Upper lobe of left lung (tissue), 6 donors: Measurements from ENCODE around the gene TRIM22. TPM values are rescaled to one million over a fixed set of nuclear protein-coding genes. Genes with fewer than 3 reads are reported as not detected.

Experiments used
- ATAC-seq, 2 donors: fragments of 200-7000 bp; cut with Tn5 transposase; one replicate each; pipeline ENCODE4 v1.9.1; 2022; ENCODE audit warnings: mild to moderate bottlenecking in 2 of 2, moderate library complexity in 2 of 2; ENCODE audit not compliant: low FRiP score in 2 of 2
- DNase-seq, 2 donors: peaks; one replicate each; pipeline ENCODE4 v3.0.0-alpha.2; 2019 to 2020
- H3K27ac ChIP-seq, 4 donors: fragments of 200-600 bp; sonication (generic); one replicate each; pipeline ENCODE4 v1.5.1; 2016 to 2019
- H3K27me3 ChIP-seq, 4 donors: fragments of 200-600 bp; sonication (generic); one replicate each; pipeline ENCODE4 v1.5.1; 2017 to 2019
- H3K36me3 ChIP-seq, 4 donors: fragments of 200-600 bp; sonication (generic); one replicate each; pipeline ENCODE4 v1.5.1; 2016 to 2019
- H3K4me1 ChIP-seq, 4 donors: fragments of 200-600 bp; sonication (generic); one replicate each; pipeline ENCODE4 v1.5.1; 2018 to 2019
- H3K4me3 ChIP-seq, 4 donors: fragments of 200-600 bp; sonication (generic); one replicate each; pipeline ENCODE4 v1.5.1; 2017 to 2019; ENCODE audit warnings: mild to moderate bottlenecking in 2 of 4, moderate library complexity in 1 of 4
- H3K9me3 ChIP-seq, 4 donors: fragments of 200-600 bp; sonication (generic); one replicate each; pipeline ENCODE4 v1.5.1; 2018 to 2019
- EP300 ChIP-seq, 4 donors: sonication (generic); formaldehyde crosslinking; IDR thresholded peaks; one replicate each; pipeline ENCODE4 v1.5.1; 2017; ENCODE audit warnings: antibody characterized with exemption in 4 of 4, control low read depth in 2 of 4
- POLR2A ChIP-seq, 4 donors: fragments of 450-650 bp; IDR thresholded peaks; one replicate each; pipeline ENCODE4 v1.5.1; 2016 to 2017; ENCODE audit warnings: antibody characterized with exemption in 4 of 4, mild to moderate bottlenecking in 2 of 4
- POLR2AphosphoS5 ChIP-seq, 2 donors: sonication (generic); formaldehyde crosslinking; IDR thresholded peaks; one replicate each; pipeline ENCODE4 v1.5.1; 2017; ENCODE audit warnings: antibody characterized with exemption in 2 of 2
- WGBS, 2 donors: methylation state at CpG; one replicate each; pipeline ENCODE4 v1.1.5; 2017 to 2018; 5-methylcytosine and 5-hydroxymethylcytosine counted together
- total RNA-seq, 6 donors: library from RNA; depleted of rRNA in 4 of 6; stranded (reverse); fragments of >200 nt in 4 of 6; gene quantifications; one replicate each; pipeline versions ENCODE4 v1.1.0 to v1.2.1, GENCODE V29; 2016 to 2021
- TF ChIP-seq, protein P1 (sequence below), 6 experiments: fragments of 450-650 bp in 4 of 6; fragments of 200-600 bp in 2 of 6; sonication (generic) in 2 of 6; IDR thresholded peaks; one replicate each; pipeline ENCODE4 v1.5.1; 2016 to 2019; ENCODE audit warnings: antibody characterized with exemption in 6 of 6
- donor health status: DM: no; HTN: no; CAD: no; lungs with moderate emphysema.
- donor health status: DM: no; HTN: yes; CAD: no; lungs with severe emphysema.

Gene TRIM22
- total RNA-seq, 6 donors from 2014 or later, result 82.2 to 262 (median 162) TPM

DNA sequence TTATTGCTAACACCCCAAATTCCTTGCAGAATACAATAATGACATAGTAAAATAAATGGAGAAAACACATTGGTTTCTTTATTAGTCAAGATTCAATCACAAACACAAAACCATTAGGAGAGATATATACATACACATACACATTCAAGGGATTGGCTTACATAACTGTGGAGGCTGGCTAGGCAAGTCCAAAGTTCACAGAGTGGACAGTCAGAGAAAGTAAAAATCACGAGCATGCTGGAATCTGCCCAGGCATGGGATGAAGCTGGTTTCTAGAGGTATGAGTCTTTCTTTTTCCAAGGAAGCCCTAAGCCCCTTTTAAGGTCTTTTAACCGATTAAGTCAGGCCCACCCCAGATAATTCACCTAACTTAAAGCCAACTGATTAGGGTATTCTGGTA lies 33.0 kb downstream of the TRIM22 start:
- no peaks in the 10 kb centered on the region for H3K9me3 ChIP-seq
- H3K4me1 ChIP-seq, result no peaks in the 10 kb centered on the region
- no peaks in the 10 kb centered on the region for H3K27me3 ChIP-seq
- TF ChIP-seq EP300 (IDR thresholded peaks at IDR 0.05) (no peak), POLR2AphosphoS5 (IDR thresholded peaks at IDR 0.05) (no peak), POLR2A (IDR thresholded peaks at IDR 0.05) (no peak)
- TF ChIP-seq, protein P1, sequence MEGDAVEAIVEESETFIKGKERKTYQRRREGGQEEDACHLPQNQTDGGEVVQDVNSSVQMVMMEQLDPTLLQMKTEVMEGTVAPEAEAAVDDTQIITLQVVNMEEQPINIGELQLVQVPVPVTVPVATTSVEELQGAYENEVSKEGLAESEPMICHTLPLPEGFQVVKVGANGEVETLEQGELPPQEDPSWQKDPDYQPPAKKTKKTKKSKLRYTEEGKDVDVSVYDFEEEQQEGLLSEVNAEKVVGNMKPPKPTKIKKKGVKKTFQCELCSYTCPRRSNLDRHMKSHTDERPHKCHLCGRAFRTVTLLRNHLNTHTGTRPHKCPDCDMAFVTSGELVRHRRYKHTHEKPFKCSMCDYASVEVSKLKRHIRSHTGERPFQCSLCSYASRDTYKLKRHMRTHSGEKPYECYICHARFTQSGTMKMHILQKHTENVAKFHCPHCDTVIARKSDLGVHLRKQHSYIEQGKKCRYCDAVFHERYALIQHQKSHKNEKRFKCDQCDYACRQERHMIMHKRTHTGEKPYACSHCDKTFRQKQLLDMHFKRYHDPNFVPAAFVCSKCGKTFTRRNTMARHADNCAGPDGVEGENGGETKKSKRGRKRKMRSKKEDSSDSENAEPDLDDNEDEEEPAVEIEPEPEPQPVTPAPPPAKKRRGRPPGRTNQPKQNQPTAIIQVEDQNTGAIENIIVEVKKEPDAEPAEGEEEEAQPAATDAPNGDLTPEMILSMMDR (IDR thresholded peaks at IDR 0.05), result no peak
- H3K36me3 ChIP-seq, result no peaks in the 10 kb centered on the region
- WGBS, 2 donors, result 82 to 86% methylated on average over 2 of the region's 2 CpGs
- no peak for ATAC-seq
- no peak overlapping the region for H3K4me3 ChIP-seq
- H3K27ac ChIP-seq, result no peak overlapping the region
- DNase-seq, result no peak

DNA sequence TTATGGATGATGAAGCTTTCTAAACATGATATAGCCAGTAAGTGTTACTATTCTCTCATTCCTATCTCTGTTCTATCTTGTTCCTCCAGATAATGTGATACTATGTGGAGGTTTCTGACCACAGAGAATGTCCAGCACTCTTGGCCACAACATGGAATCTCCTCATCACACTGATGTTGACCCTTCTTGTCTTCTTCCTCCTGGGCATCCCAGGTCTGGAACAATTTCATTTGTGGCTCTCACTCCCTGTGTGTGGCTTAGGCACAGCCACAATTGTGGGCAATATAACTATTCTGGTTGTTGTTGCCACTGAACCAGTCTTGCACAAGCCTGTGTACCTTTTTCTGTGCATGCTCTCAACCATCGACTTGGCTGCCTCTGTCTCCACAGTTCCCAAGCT lies 36.8 kb downstream of the TRIM22 start:
- no peaks in the 10 kb centered on the region for H3K27me3 ChIP-seq
- no peaks in the 10 kb centered on the region for H3K9me3 ChIP-seq
- no peaks in the 10 kb centered on the region for H3K36me3 ChIP-seq
- DNase-seq, result no peak
- no peak for ATAC-seq
- H3K4me3 ChIP-seq, result no peak overlapping the region
- TF ChIP-seq POLR2AphosphoS5 (IDR thresholded peaks at IDR 0.05) (no peak), POLR2A (IDR thresholded peaks at IDR 0.05) (no peak), EP300 (IDR thresholded peaks at IDR 0.05) (no peak)
- TF ChIP-seq, protein P1 (IDR thresholded peaks at IDR 0.05), result no peak
- no peak overlapping the region for H3K27ac ChIP-seq
- no peaks in the 10 kb centered on the region for H3K4me1 ChIP-seq
- WGBS, 2 donors, result 91 to 93% methylated on average over 1 of the region's 1 CpG

DNA sequence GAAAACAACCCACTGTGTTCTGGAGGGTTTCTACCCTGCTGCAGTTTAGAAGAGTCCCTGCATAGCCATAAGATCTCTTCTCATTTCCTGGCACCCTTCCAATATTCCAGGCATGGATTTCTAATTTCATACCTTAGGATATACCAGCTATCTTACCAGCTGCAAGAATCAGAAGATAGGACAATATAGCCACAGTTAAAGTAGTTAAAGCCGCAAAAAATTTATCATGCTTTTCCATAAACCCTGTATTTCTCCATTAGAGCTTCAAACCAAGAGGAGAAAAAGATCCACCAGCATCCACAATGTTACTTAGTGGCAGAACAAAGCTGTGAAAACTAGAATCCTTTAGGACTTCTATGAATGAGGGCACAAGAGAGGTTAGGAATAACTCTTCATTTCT lies 38.1 kb downstream of the TRIM22 start:
- TF ChIP-seq EP300 (IDR thresholded peaks at IDR 0.05) (no peak), POLR2AphosphoS5 (IDR thresholded peaks at IDR 0.05) (no peak), POLR2A (IDR thresholded peaks at IDR 0.05) (no peak)
- TF ChIP-seq, protein P1 (IDR thresholded peaks at IDR 0.05), result no peak
- no peak for DNase-seq
- Histone ChIP-seq H3K4me1 (no peaks in the 10 kb centered on the region), H3K27ac (no peak overlapping the region), H3K27me3 (no peaks in the 10 kb centered on the region), H3K4me3 (no peak overlapping the region), H3K9me3 (no peaks in the 10 kb centered on the region), H3K36me3 (no peaks in the 10 kb centered on the region)
- WGBS, 2 donors, result 90 to 94% methylated on average over 1 of the region's 1 CpG
- no peak for ATAC-seq

DNA sequence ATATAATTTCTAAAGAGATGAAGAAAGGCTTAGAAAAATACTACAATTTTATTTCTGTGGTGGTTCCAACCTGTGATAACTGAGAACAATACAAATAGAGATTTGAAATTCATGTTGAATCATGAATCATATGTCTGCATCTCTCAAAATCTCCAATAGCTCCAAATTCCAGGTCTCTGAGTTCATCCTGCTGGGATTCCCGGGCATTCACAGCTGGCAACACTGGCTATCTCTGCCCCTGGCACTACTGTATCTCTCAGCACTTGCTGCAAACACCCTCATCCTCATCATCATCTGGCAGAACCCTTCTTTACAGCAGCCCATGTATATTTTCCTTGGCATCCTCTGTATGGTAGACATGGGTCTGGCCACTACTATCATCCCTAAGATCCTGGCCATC lies 46.8 kb downstream of the TRIM22 start, which contains the start of gene OR56B1:
TSS of gene OR56B1 (plus strand) at position 53 of the 400 bp plus-strand sequence. CDS start at position 122, 69 bp downstream.
- TF ChIP-seq POLR2AphosphoS5 (IDR thresholded peaks at IDR 0.05) (no peak), POLR2A (IDR thresholded peaks at IDR 0.05) (no peak), EP300 (IDR thresholded peaks at IDR 0.05) (no peak)
- TF ChIP-seq, protein P1 (IDR thresholded peaks at IDR 0.05), result no peak
- H3K4me3 ChIP-seq, result no peak within 1 kb of the TSS
- no peaks in the 10 kb centered on the region for H3K27me3 ChIP-seq
- no peak for DNase-seq
- H3K4me1 ChIP-seq, result no peaks in the 10 kb centered on the region
- no peak for ATAC-seq
- no peaks in the 10 kb centered on the region for H3K36me3 ChIP-seq
- H3K9me3 ChIP-seq, result peaks cover 0 to 2% (median 0%) of the 10 kb centered on the region in 4 donors
- 91 to 93% methylated on average over 1 of the region's 1 CpG for WGBS, 2 donors
- no peak within 1 kb of the TSS for H3K27ac ChIP-seq

DNA sequence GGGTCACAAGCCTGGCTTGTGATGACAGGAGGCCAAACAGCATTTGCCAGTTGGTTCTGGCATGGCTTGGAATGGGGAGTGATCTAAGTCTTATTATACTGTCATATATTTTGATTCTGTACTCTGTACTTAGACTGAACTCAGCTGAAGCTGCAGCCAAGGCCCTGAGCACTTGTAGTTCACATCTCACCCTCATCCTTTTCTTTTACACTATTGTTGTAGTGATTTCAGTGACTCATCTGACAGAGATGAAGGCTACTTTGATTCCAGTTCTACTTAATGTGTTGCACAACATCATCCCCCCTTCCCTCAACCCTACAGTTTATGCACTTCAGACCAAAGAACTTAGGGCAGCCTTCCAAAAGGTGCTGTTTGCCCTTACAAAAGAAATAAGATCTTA lies 47.5 kb downstream of the TRIM22 start:
- no peaks in the 10 kb centered on the region for H3K4me1 ChIP-seq
- TF ChIP-seq POLR2A (IDR thresholded peaks at IDR 0.05) (no peak), EP300 (IDR thresholded peaks at IDR 0.05) (no peak), POLR2AphosphoS5 (IDR thresholded peaks at IDR 0.05) (no peak)
- TF ChIP-seq, protein P1 (IDR thresholded peaks at IDR 0.05), result no peak
- ATAC-seq, result no peak
- peaks cover 0 to 6% (median 1%) of the 10 kb centered on the region in 4 donors for H3K9me3 ChIP-seq
- no peaks in the 10 kb centered on the region for H3K36me3 ChIP-seq
- H3K27ac ChIP-seq, result no peak overlapping the region
- no peak overlapping the region for H3K4me3 ChIP-seq
- no peaks in the 10 kb centered on the region for H3K27me3 ChIP-seq
- DNase-seq, result no peak
